Neural progenitor cell (in vitro differentiated cells): ENCODE data around the gene SEMA6B. TPM values are rescaled to one million over a fixed set of nuclear protein-coding genes. Genes with fewer than 3 reads are reported as not detected.
"Not testable (repeated sequence)": the region's sequence is repeated elsewhere in the genome, so short reads cannot be mapped to it uniquely, and the experiment has no call there.

Experiments
- DNase-seq: peaks from one replicate; pipeline ENCODE4 v3.0.0-alpha.2; 2016; ENCODE audit warnings: low spot score
- H2AFZ ChIP-seq: fragments of 200-600 bp; sonication (generic); replicated peaks from 2 replicates; pipeline ENCODE4 v1.6.1; 2016; ENCODE audit warnings: antibody characterized with exemption
- H3F3A ChIP-seq: fragments of 200-600 bp; sonication (generic); 2 replicates; pipeline ENCODE4 v1.6.1; 2016; ENCODE audit warnings: antibody characterized with exemption, low read depth
- H3K27ac ChIP-seq: fragments of 200-600 bp; sonication (generic); 2 replicates; pipeline ENCODE4 v1.5.1; 2016; ENCODE audit warnings: mild to moderate bottlenecking
- H3K27me3 ChIP-seq: fragments of 200-600 bp; sonication (generic); 2 replicates; pipeline ENCODE4 v1.6.1; 2016; ENCODE audit warnings: mild to moderate bottlenecking, moderate library complexity
- H3K36me3 ChIP-seq: fragments of 200-600 bp; sonication (generic); 2 replicates; pipeline ENCODE4 v1.5.1; 2016
- H3K4me1 ChIP-seq: fragments of 200-600 bp; sonication (generic); 2 replicates; pipeline ENCODE4 v1.6.1; 2016; ENCODE audit warnings: mixed run types
- H3K4me2 ChIP-seq: fragments of 200-600 bp; sonication (generic); 2 replicates; pipeline ENCODE4 v1.6.1; 2016
- H3K4me3 ChIP-seq: fragments of 200-600 bp; sonication (generic); 2 replicates; pipeline ENCODE4 v1.5.1; 2016
- H3K79me2 ChIP-seq: fragments of 200-600 bp; sonication (generic); 2 replicates; pipeline ENCODE4 v1.6.1; 2016; ENCODE audit warnings: low read depth
- H3K9ac ChIP-seq: fragments of 200-600 bp; sonication (generic); 2 replicates; pipeline ENCODE4 v1.6.1; 2016
- H3K9me3 ChIP-seq: fragments of 200-600 bp; sonication (generic); 2 replicates; pipeline ENCODE4 v1.5.1; 2016; ENCODE audit warnings: low read depth
- H4K20me1 ChIP-seq: fragments of 200-600 bp; sonication (generic); 2 replicates; pipeline ENCODE4 v1.6.1; 2016; ENCODE audit warnings: low read depth
- H3K27ac Mint-ChIP-seq: 3 replicates; pipeline ENCODE4 v1.8.0; 2021; ENCODE audit warnings: mixed read lengths
- H3K27me3 Mint-ChIP-seq: 2 replicates; pipeline ENCODE4 v1.8.0; 2022; ENCODE audit warnings: low read depth, mild to moderate bottlenecking, inconsistent platforms, moderate library complexity, mixed read lengths; ENCODE audit not compliant: insufficient read depth
- H3K36me3 Mint-ChIP-seq: 3 replicates; pipeline ENCODE4 v1.8.0; 2021; ENCODE audit warnings: mixed read lengths
- H3K4me1 Mint-ChIP-seq: 3 replicates; pipeline ENCODE4 v1.8.0; 2021; ENCODE audit warnings: mixed read lengths
- H3K4me3 Mint-ChIP-seq: 3 replicates; pipeline ENCODE4 v1.8.0; 2021; ENCODE audit warnings: mild to moderate bottlenecking, moderate library complexity, mixed read lengths
- H3K9me3 Mint-ChIP-seq: 3 replicates; pipeline ENCODE4 v1.8.0; 2020; ENCODE audit warnings: mixed read lengths
- CTCF ChIP-seq: fragments of 200-600 bp; sonication (generic); IDR thresholded peaks from 2 replicates; pipeline ENCODE4 v1.5.1; 2017; ENCODE audit warnings: antibody characterized with exemption, mild to moderate bottlenecking
- EZH2 ChIP-seq: fragments of 200-600 bp; sonication (generic); IDR thresholded peaks from 2 replicates; pipeline ENCODE4 v1.6.1; 2017; ENCODE audit warnings: antibody characterized with exemption, mild to moderate bottlenecking, moderate library complexity
- EZH2phosphoT487 ChIP-seq: fragments of 200-600 bp; sonication (generic); IDR thresholded peaks from 2 replicates; pipeline ENCODE4 v1.6.1; 2017; ENCODE audit warnings: antibody characterized with exemption
- total RNA-seq: library from RNA; depleted of rRNA; stranded (reverse); fragments of >200 nt; gene quantifications from 2 replicates; pipeline ENCODE4 v1.2.3, GENCODE V29; 2015; ENCODE audit warnings: low replicate concordance

The SEMA6B gene
- total RNA-seq, 1 donor from 2014 or later: 22.6 TPM

- H3K27me3 Mint-ChIP-seq: peaks cover 2% of the 10 kb centered on the region
- no peak for TF ChIP-seq CTCF
These were observed 9.4 kb upstream of the SEMA6B start for GRCh38 chr19:4568886-4569285.

GRCh38 chr19:4567584-4568071, 8.1 kb upstream of the SEMA6B start:
- Histone ChIP-seq H3K36me3 (no peaks in the 10 kb centered on the region), H3F3A (no peaks in the 10 kb centered on the region), H2AFZ (no peak overlapping the region), H3K4me2 (no peak overlapping the region), H3K9me3 (no peaks in the 10 kb centered on the region), H3K27ac (no peak overlapping the region), H3K4me1 (no peaks in the 10 kb centered on the region), H3K9ac (no peak overlapping the region), H3K79me2 (peaks cover 43% of the 10 kb centered on the region), H3K27me3 (no peaks in the 10 kb centered on the region), H4K20me1 (peaks cover 69% of the 10 kb centered on the region), H3K4me3 (no peak overlapping the region)
- Mint-ChIP-seq H3K9me3 (no peaks in the 10 kb centered on the region), H3K27me3 (peaks cover 3% of the 10 kb centered on the region), H3K27ac (peak overlapping the region; percentile 81), H3K4me3 (peak overlapping the region; percentile 68), H3K36me3 (no peaks in the 10 kb centered on the region), H3K4me1 (peaks cover 6% of the 10 kb centered on the region)
- DNase-seq: peak; percentile 71
- peak; percentile 76 for TF ChIP-seq CTCF
- no peak for TF ChIP-seq EZH2

More at GRCh38 chr19:4568886-4569285, 9.4 kb upstream of the SEMA6B start:
- H3K9me3 ChIP-seq: no peaks in the 10 kb centered on the region
- H3K9me3 Mint-ChIP-seq: no peaks in the 10 kb centered on the region
- no peak overlapping the region for H3K4me3 ChIP-seq
- H2AFZ ChIP-seq: no peak overlapping the region
- peaks cover 55% of the 10 kb centered on the region for H3K79me2 ChIP-seq
- no peaks in the 10 kb centered on the region for H3F3A ChIP-seq
- H3K27ac Mint-ChIP-seq: no peak overlapping the region
- H4K20me1 ChIP-seq: peaks cover 75% of the 10 kb centered on the region
- no peak overlapping the region for H3K4me3 Mint-ChIP-seq
- no peak for DNase-seq
- peaks cover 6% of the 10 kb centered on the region for H3K4me1 Mint-ChIP-seq
- H3K4me2 ChIP-seq: no peak overlapping the region
- no peak overlapping the region for H3K27ac ChIP-seq
- no peaks in the 10 kb centered on the region for H3K36me3 ChIP-seq
- H3K27me3 ChIP-seq: no peaks in the 10 kb centered on the region
- no peak overlapping the region for H3K9ac ChIP-seq
- H3K4me1 ChIP-seq: no peaks in the 10 kb centered on the region
- H3K36me3 Mint-ChIP-seq: no peaks in the 10 kb centered on the region

- Histone ChIP-seq H3K9me3 (no peaks in the 10 kb centered on the region), H3F3A (no peaks in the 10 kb centered on the region), H3K4me2 (no peak overlapping the region), H3K4me1 (no peaks in the 10 kb centered on the region), H3K27me3 (no peaks in the 10 kb centered on the region), H3K36me3 (no peaks in the 10 kb centered on the region), H3K9ac (no peak overlapping the region), H4K20me1 (peaks cover 69% of the 10 kb centered on the region), H3K27ac (no peak overlapping the region), H3K79me2 (peaks cover 39% of the 10 kb centered on the region), H3K4me3 (no peak overlapping the region), H2AFZ (no peak overlapping the region)
- Mint-ChIP-seq H3K4me3 (no peak overlapping the region), H3K4me1 (peaks cover 6% of the 10 kb centered on the region), H3K27ac (peak overlapping the region; percentile 33), H3K9me3 (no peaks in the 10 kb centered on the region), H3K27me3 (peaks cover 3% of the 10 kb centered on the region), H3K36me3 (no peaks in the 10 kb centered on the region)
- DNase-seq: no peak
- TF ChIP-seq EZH2: no peak
- TF ChIP-seq EZH2phosphoT487: no peak
- no peak for TF ChIP-seq CTCF
These were observed 7.0 kb upstream of the SEMA6B start for GRCh38 chr19:4566402-4567051.

GRCh38 chr19:4563562-4563961, 4.1 kb upstream of the SEMA6B start:
- H3K9me3 Mint-ChIP-seq, H3K36me3 Mint-ChIP-seq, H2AFZ ChIP-seq, H3K4me1 Mint-ChIP-seq, H3K9me3 ChIP-seq, H3K4me3 Mint-ChIP-seq, H3K9ac ChIP-seq, H3K27ac Mint-ChIP-seq, H3K4me2 ChIP-seq, H3K27ac ChIP-seq, H3K27me3 ChIP-seq, H3K36me3 ChIP-seq, H3K27me3 Mint-ChIP-seq, H3F3A ChIP-seq, H3K4me3 ChIP-seq, DNase-seq, H3K4me1 ChIP-seq: not testable (repeated sequence)
- peaks cover 25% of the 10 kb centered on the region for H3K79me2 ChIP-seq
- peaks cover 60% of the 10 kb centered on the region for H4K20me1 ChIP-seq

GRCh38 chr19:4562085-4562484, 2.6 kb upstream of the SEMA6B start:
- not testable (repeated sequence) for H3F3A ChIP-seq, H3K4me3 Mint-ChIP-seq

More at GRCh38 chr19:4562085-4562484, 2.6 kb upstream of the SEMA6B start:
- H3K27ac Mint-ChIP-seq, H3K36me3 ChIP-seq, H2AFZ ChIP-seq, H3K36me3 Mint-ChIP-seq, H3K4me1 Mint-ChIP-seq, H3K27me3 Mint-ChIP-seq, DNase-seq, H3K4me1 ChIP-seq, H3K9ac ChIP-seq, H3K27me3 ChIP-seq, H3K4me2 ChIP-seq, H3K9me3 Mint-ChIP-seq, H3K9me3 ChIP-seq, H3K4me3 ChIP-seq, H3K27ac ChIP-seq: not testable (repeated sequence)
- Histone ChIP-seq H4K20me1 (peaks cover 59% of the 10 kb centered on the region), H3K79me2 (peaks cover 12% of the 10 kb centered on the region)
